Spinal cord (tissue), 10 donors: Measurements from ENCODE around the gene ACCS. TPM values are rescaled to one million over a fixed set of nuclear protein-coding genes. Genes with fewer than 3 reads are reported as not detected.

ENCODE experiments used
- DNase-seq, 6 donors: peaks; one replicate each; pipeline versions ENCODE4 v3.0.0 to v3.0.0-alpha.2; 2013 to 2015; ENCODE audit warnings: low spot score in 6 of 6, low read depth in 4 of 6
- H3K27ac ChIP-seq: one replicate; pipeline ENCODE4 v1.5.1; 2013; ENCODE audit warnings: low read depth, low read length, control low read depth
- H3K27me3 ChIP-seq: one replicate; pipeline ENCODE4 v1.6.1; 2013; ENCODE audit warnings: low read length; ENCODE audit not compliant: control insufficient read depth, insufficient read depth
- H3K36me3 ChIP-seq: one replicate; pipeline ENCODE4 v1.6.1; 2013; ENCODE audit warnings: low read length; ENCODE audit not compliant: control insufficient read depth, insufficient read depth
- H3K4me1 ChIP-seq: one replicate; pipeline ENCODE4 v1.6.1; 2013; ENCODE audit warnings: low read length; ENCODE audit not compliant: control insufficient read depth, insufficient read depth
- H3K4me3 ChIP-seq: one replicate; pipeline ENCODE4 v1.5.1; 2013; ENCODE audit warnings: low read depth, low read length, control low read depth
- H3K9me3 ChIP-seq: one replicate; pipeline ENCODE4 v1.6.1; 2013; ENCODE audit warnings: low read length; ENCODE audit not compliant: control insufficient read depth, insufficient read depth
- WGBS: methylation state at CpG from one replicate; pipeline ENCODE4 v1.1.5; 2013; ENCODE audit warnings: missing lambda C conversion rate; ENCODE audit not compliant: insufficient coverage; 5-methylcytosine and 5-hydroxymethylcytosine counted together
- polyA plus RNA-seq, 2 donors: library from polyadenylated mRNA; unstranded; fragments of 120-200 nt; gene quantifications; one replicate each; pipeline ENCODE4 v1.2.1, GENCODE V29; 2013; ENCODE audit not compliant: insufficient read length in 2 of 2
- total RNA-seq, 2 donors: library from RNA; depleted of rRNA in 1 of 2; stranded (reverse); fragments of 120-200 nt in 1 of 2; fragments of >200 nt in 1 of 2; gene quantifications; one replicate each; pipeline versions ENCODE4 v1.2.3 to v1.2.4, GENCODE V29; 2013 to 2014
- donor health status: healthy.

Gene ACCS
- total and polyA plus RNA-seq, 4 donors, result 15.3 to 28.1 (median 22.4) TPM

- peaks cover 29% of the 10 kb centered on the region for H3K4me1 ChIP-seq
- no peaks in the 10 kb centered on the region for H3K27me3 ChIP-seq
- H3K27ac ChIP-seq, result no peak overlapping the region
- no peak overlapping the region for H3K4me3 ChIP-seq
- WGBS, result 18% methylated on average over 10 of the region's 12 CpGs
- DNase-seq, result peak; percentile 67 to 97 (median 74)
- no peaks in the 10 kb centered on the region for H3K36me3 ChIP-seq
- peaks cover 3% of the 10 kb centered on the region for H3K9me3 ChIP-seq
Measured at GRCh38 chr11:44036811-44037657, 29.0 kb upstream of the ACCS start.

- no peak for DNase-seq
- H3K27me3 ChIP-seq, result no peaks in the 10 kb centered on the region
- no peak overlapping the region for H3K27ac ChIP-seq
- peaks cover 3% of the 10 kb centered on the region for H3K9me3 ChIP-seq
- no peak overlapping the region for H3K4me3 ChIP-seq
- H3K4me1 ChIP-seq, result peaks cover 23% of the 10 kb centered on the region
- 67% methylated on average over 1 of the region's 2 CpGs for WGBS
- no peaks in the 10 kb centered on the region for H3K36me3 ChIP-seq
Measured at GRCh38 chr11:44037658-44037998, 28.4 kb upstream of the ACCS start.

GRCh38 chr11:44043157-44043556 is 22.9 kb upstream of the ACCS start:
- no peaks in the 10 kb centered on the region for H3K36me3 ChIP-seq
- WGBS, result no CpG with 5 or more reads among the region's 2 CpGs
- H3K9me3 ChIP-seq, result peaks cover 3% of the 10 kb centered on the region
- DNase-seq, result no peak
- no peak overlapping the region for H3K4me3 ChIP-seq
- H3K27ac ChIP-seq, result no peak overlapping the region
- H3K27me3 ChIP-seq, result no peaks in the 10 kb centered on the region
- H3K4me1 ChIP-seq, result no peaks in the 10 kb centered on the region

- H3K27me3 ChIP-seq, result no peaks in the 10 kb centered on the region
- DNase-seq, result no peak
- no peaks in the 10 kb centered on the region for H3K4me1 ChIP-seq
- H3K4me3 ChIP-seq, result no peak overlapping the region
- H3K9me3 ChIP-seq, result peaks cover under 1% of the 10 kb centered on the region
- no CpG with 5 or more reads among the region's 2 CpGs for WGBS
- no peak overlapping the region for H3K27ac ChIP-seq
- H3K36me3 ChIP-seq, result no peaks in the 10 kb centered on the region
Measured at GRCh38 chr11:44046182-44046581, 19.9 kb upstream of the ACCS start.

- H3K4me1 ChIP-seq, result no peaks in the 10 kb centered on the region
- H3K4me3 ChIP-seq, result no peak overlapping the region
- no peaks in the 10 kb centered on the region for H3K36me3 ChIP-seq
- DNase-seq, result no peak
- H3K27me3 ChIP-seq, result no peaks in the 10 kb centered on the region
- WGBS, result no CpG with 5 or more reads among the region's 2 CpGs
- H3K27ac ChIP-seq, result no peak overlapping the region
- no peaks in the 10 kb centered on the region for H3K9me3 ChIP-seq
Measured at GRCh38 chr11:44047298-44047697, 18.8 kb upstream of the ACCS start.

GRCh38 chr11:44047931-44048431 is 18.1 kb upstream of the ACCS start, which contains the start of gene ACCSL:
TSS of gene ACCSL (plus strand) at chr11:44047981. CDS start at chr11:44048037, 56 bp downstream.
- WGBS, result 98% methylated on average over 10 of the region's 12 CpGs
- H3K36me3 ChIP-seq, result no peaks in the 10 kb centered on the region
- H3K4me3 ChIP-seq, result no peak within 1 kb of the TSS
- H3K27ac ChIP-seq, result no peak within 1 kb of the TSS
- H3K27me3 ChIP-seq, result no peaks in the 10 kb centered on the region
- DNase-seq, result no peak
- H3K9me3 ChIP-seq, result no peaks in the 10 kb centered on the region
- H3K4me1 ChIP-seq, result no peaks in the 10 kb centered on the region

GRCh38 chr11:44049832-44050231 is 16.2 kb upstream of the ACCS start:
- Histone ChIP-seq H3K9me3 (no peaks in the 10 kb centered on the region), H3K4me1 (no peaks in the 10 kb centered on the region), H3K27ac (no peak overlapping the region), H3K36me3 (no peaks in the 10 kb centered on the region), H3K27me3 (no peaks in the 10 kb centered on the region), H3K4me3 (no peak overlapping the region)
- no peak for DNase-seq
- 80% methylated on average over 2 of the region's 3 CpGs for WGBS

GRCh38 chr11:44051171-44051570 is 14.9 kb upstream of the ACCS start:
- H3K27me3 ChIP-seq, result no peaks in the 10 kb centered on the region
- WGBS, result 90% methylated on average over 2 of the region's 4 CpGs
- H3K9me3 ChIP-seq, result no peaks in the 10 kb centered on the region
- H3K36me3 ChIP-seq, result no peaks in the 10 kb centered on the region
- H3K4me1 ChIP-seq, result no peaks in the 10 kb centered on the region
- no peak for DNase-seq
- no peak overlapping the region for H3K27ac ChIP-seq
- no peak overlapping the region for H3K4me3 ChIP-seq

- WGBS, result 75% methylated on average over 3 of the region's 6 CpGs
- no peaks in the 10 kb centered on the region for H3K36me3 ChIP-seq
- no peaks in the 10 kb centered on the region for H3K9me3 ChIP-seq
- no peak for DNase-seq
- no peak overlapping the region for H3K27ac ChIP-seq
- H3K4me3 ChIP-seq, result no peak overlapping the region
- no peaks in the 10 kb centered on the region for H3K27me3 ChIP-seq
- no peaks in the 10 kb centered on the region for H3K4me1 ChIP-seq
Measured at GRCh38 chr11:44057340-44057739, 8.7 kb upstream of the ACCS start.

- no peaks in the 10 kb centered on the region for H3K36me3 ChIP-seq
- H3K27me3 ChIP-seq, result no peaks in the 10 kb centered on the region
- no peaks in the 10 kb centered on the region for H3K9me3 ChIP-seq
- no peak overlapping the region for H3K27ac ChIP-seq
- no peaks in the 10 kb centered on the region for H3K4me1 ChIP-seq
- H3K4me3 ChIP-seq, result no peak overlapping the region
- WGBS, result 96% methylated on average over 3 of the region's 6 CpGs
- no peak for DNase-seq
Measured at GRCh38 chr11:44058275-44058674, 7.8 kb upstream of the ACCS start.
